ENCODE data around the gene C5orf34.
A peak's percentile ranks its signal among the peaks of the same experiment; 100 is the strongest.
"Not testable (repeated sequence)": the region's sequence is repeated elsewhere in the genome, so short reads cannot be mapped to it uniquely, and the experiment has no call there.

Gene C5orf34, protein sequence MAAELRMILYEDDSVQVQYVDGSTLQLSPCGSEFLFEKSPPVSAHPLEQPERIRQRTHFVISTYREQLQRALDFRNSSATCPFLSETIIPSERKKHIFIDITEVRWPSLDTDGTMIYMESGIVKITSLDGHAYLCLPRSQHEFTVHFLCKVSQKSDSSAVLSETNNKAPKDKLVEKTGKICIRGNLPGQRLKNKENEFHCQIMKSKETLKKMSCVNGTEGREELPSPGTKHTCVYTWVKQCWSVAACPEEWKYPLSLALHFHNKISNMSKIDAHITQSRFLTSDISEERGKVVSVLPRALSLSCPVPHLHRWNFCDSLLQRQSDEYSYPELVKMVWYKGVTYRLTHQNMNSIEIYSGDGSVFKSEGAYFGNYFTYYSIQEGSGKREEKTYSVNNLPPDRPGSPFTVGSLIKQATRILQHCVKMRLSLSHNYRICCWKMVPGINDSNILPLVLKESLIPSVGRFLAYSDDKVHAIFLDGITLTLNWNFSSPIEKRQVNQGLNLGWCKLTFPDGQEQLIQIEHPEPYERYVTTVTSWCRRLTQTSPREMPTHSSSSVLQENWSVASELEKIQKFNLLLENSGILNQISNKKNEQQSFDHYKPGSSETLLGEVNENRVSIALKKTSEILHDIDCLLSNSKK

DNA sequence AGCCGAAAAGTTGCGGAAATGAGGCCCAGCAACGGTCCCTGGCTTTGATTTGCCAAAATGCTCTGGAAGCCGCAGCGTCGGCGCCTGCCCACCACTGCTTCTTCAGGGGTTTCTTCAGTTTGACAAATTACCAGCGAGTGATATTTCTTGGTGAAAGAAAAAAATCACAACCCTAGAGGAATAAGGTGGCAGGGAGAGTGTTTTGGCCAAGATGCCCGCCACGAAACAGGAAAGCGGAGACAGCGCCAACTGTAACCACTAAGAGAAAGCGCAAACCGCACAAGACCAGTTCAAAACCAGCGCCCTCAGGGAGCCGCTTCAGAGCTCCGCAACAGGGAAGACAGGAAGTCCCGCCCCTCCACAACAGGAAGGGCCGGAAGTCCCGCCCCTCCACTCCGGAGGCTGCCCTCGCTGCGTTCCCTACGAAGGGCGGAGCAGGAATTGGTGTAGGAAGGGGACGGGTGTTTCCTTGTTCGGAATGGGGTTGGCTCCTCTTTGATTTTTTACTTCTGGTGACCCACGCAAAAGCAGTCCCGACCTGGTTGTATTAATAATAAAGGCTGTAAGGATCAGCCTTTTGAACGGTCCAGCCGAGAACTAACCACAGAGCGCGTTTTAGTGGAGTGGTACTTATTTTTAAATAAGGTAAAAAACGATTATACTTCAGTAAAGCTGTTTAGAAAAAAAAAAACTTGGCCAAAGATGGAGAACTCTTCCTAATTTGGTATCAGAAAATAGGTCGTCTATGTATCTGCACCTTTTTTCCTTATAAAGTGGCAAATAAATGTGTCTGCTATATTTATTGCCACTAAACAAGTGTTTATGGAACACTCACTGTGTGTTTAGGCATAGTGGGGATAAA, at the start of gene C5orf34:
C5orf34 (minus strand) TSS at position 333 of the 862 bp plus-strand sequence. CDS start 5,809 bp downstream, outside the sequence.
- DNase-seq (ENCODE audit: low spot score) = peak; percentile 95

DNA sequence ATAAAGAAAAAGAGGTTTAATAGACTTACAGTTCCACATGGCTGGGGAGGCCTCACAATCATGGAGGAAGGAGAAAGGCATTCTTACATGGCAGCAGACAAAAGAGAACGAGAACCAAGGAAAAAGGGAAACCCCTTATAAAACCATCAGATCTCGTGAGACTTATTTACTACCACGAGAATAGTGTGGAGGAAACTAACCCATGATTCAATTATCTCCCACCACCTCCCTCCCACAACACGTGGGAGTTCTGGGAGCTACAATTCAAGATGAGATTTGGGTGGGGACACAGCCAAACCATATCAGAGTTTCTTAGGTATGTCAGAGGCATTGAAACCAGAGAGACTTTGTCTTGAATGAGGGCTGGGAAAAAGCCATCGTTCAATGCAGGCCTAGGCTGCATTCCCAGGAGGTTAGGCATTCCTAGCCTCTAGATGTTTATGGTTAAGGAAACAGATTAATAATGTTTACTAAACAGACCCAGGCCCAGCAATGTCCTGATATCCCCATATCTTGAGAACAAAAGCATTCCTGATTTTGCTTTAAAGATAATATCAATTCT, 49.4 kb upstream of the C5orf34 start:
- no peak for DNase-seq (ENCODE audit: low spot score)

DNA sequence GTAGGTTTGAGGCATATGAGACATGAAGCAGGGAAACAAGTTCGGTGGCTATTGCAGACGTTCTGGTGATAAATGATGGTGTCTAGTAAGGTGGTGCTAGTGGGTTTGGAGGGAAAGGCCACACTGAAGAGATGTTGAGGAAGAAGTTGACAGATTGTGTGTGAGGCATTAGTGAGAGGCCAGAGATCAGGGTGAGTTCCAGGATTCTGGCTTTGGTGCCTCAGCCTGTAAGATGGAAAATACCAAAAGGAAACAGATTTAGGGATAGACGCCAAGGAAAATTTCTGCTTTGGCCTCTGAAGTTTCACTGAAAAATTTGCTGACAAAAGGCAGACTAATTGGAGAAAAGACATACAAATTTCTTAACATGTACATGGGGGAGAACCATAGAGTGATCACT, 48.4 kb upstream of the C5orf34 start:
- DNase-seq (ENCODE audit: low spot score) = no peak

DNA sequence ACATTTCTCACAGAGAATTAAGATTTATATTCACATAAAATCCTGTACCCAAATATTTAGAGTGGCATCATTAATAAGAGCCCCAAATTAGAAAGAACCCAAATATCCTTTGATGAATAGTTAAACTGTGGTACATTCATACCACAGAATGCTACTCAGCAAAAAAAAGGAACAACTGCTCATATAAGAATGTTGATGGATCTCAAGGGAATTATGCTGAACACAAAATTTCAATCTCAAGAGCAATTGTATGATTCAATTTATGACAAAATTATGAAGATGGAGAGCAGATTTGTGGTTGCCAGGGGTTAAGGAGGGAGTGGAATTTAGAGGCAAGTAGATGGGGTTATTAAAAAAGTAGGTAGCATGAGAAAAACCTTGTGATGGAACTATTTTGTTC, 46.4 kb upstream of the C5orf34 start:
- no peak for DNase-seq (ENCODE audit: low spot score)

DNA sequence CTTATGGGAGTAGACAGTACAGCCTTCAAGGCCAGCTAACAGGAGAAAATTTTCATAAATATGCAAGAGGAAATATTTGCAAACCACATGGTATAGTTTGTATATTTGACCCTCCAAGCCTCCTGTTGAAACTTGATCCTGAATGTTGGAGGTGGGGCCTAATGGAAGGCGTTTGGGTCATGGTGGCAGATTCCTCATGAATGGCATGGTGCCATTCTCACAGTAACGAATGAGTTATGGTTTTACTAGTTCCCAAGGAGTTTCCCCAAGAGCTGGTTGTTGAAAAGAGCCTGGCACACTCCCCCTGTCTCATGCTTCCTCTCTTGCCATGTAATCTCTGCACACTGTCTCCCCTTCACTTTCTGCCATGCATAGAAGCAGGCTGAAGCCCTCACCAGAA, 45.2 kb upstream of the C5orf34 start:
- no peak for DNase-seq (ENCODE audit: low spot score)

DNA sequence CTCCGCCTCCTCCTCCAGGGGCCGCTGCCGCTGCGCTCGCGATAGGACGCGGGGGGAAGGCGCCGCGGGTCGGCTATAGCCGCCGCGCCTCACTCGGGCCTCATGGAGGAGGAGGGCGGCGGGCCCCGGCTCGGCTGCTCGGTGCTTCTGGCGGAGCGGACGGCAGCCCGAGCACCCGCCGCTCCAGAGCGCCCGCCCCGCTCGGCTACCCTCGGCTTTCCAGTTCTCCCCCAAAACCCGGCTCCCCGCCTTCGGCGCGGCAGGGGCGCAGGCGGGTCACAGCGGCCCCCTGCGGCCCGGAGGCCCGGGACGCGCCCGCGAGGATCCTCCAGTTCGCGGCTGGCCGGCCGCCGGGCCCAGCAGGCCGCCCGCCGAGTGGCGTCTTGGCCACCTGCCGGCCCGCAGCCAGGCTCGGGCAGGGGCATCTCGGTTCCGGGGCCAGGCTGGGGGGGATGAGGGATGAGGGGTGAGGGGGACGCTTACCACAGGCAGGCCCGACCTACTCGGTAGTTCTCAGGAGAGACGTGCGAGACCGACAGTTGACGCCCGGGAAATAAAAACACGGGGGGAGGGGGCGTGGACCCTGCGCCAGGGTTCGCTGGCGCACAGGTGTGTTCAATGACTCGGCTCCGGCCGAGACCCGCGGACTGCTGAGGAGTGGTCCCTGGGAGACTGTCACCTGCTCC, 42.1 kb upstream of the C5orf34 start, which contains the start of gene PAIP1:
PAIP1 (minus strand) TSS at position 221 of the 686 bp plus-strand sequence. CDS start 231 bp downstream, outside the sequence.
- DNase-seq (ENCODE audit: low spot score) = peak; percentile 81

DNA sequence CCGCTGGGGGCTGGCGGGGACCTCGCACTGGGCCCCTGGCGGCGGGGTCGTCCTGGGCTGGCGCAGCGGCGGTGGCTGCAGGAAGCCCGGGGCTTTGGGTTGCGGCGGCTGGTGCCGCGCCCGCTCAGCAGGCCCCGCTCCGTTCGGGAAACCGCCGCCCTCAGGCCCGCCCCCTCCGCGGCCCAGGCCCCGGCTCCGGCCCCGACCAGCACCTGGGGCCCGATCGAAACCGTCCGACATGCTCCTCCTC, 41.6 kb upstream of the C5orf34 start:
- DNase-seq (ENCODE audit: low spot score) = not testable (repeated sequence)

DNA sequence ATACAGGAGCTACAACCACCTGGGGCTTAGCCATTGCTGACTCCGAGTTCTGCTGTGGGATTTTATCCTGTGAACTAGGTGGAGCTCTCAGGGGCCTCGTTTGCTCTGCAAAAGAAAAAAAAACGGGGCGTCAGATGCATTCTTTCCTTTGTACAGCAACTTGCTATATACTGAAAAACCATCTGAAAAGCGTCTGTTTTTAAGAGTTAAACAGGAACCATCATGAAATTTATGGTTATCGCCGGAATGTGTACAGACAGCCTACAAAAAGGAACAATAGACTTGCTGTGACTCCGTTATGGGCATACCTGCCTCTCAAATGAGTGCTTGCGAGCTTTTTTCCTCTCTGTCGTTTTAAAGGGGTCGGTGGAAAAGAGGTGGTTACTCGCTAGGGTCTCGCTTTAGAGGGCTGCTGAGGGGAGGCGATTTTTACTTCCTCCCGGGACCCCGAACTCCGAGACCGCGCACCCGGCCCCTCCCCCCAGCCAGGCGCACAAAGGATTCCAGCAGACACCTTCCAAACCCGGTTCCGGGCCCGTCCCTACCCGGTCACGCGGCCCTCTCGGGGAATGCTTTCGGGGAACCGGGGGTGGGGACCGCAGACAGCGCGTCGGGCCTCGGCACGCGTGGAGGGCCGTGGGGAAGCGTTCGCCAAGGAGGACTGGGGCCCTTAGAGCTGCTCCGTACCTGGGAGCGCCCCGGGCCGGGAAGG, 41.1 kb upstream of the C5orf34 start:
- DNase-seq (ENCODE audit: low spot score) = peak; percentile 64

DNA sequence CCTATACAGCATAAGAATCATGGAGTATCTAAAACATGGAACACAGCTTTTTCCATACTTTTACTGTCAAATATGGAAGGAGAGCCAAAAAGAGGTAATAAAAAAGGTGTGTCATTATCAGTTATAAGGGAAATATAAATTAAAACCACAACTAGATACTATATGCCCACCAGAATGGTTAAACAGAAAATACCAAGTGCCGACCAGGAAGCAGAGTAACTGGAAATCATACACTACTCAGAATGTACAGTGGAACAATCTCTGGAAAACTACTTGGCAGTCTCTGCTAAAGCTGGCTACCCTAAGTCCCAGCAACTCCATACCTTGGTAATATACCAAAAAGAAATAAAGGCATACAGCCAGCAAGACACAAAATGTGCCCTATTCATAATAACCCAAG, 39.5 kb upstream of the C5orf34 start:
- DNase-seq (ENCODE audit: low spot score) = no peak

DNA sequence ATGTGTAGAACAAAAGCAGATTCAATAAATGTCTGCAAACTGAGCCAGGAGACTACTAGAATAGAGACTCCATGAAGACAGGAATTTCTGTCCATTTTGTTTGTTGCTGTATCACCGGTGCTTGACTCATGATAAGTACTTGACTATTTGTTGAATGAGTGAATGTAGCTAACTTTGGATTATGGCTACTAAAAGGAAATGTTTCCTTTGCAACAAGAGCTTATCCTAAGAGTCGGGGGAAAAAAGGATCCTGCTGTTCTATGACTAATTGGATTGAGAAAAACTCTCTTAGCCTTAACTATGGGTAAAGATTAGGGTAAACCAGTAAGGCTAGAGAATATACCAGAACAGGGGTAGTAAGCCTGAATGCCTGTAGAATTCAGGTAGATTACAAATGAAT, 38.4 kb upstream of the C5orf34 start:
- DNase-seq (ENCODE audit: low spot score) = no peak

DNA sequence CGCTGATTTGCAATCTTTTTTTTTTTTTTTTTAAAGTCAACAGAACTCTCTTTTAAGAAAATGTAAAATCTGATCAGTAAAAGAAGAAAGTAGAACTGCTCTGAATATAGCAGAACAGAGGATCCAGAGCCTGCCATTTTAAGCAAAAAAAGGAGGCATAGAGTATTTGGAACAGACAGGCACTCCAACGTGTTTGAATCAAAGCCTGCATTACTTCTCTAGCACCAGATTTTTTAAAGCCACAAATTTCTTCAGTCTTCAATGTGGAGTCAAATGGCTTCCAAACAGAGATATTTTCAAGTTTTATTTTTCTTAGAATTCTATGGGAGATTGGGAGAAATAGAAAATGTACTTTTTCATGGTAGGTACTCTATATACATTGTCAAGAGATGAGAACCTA, 36.8 kb upstream of the C5orf34 start:
- no peak for DNase-seq (ENCODE audit: low spot score)

DNA sequence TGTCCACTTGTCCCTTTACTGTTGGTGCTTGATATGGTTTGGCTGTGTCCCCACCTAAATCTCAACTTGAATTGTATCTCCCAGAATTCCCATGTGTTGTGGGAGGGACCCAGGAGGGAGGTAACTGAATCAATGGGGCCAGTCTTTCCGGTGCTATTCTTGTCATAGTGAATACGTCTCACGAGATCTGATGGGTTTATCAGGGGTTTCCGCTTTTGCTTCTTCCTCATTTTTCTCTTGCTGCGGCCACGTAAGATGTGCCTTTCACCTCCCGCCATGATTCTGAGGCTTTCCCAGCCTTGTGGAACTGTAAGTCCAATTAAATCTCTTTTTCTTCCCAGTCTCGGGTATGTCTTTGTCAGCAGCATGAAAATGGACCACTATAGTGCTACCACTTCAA, 34.3 kb upstream of the C5orf34 start:
- not testable (repeated sequence) for DNase-seq (ENCODE audit: low spot score)

DNA sequence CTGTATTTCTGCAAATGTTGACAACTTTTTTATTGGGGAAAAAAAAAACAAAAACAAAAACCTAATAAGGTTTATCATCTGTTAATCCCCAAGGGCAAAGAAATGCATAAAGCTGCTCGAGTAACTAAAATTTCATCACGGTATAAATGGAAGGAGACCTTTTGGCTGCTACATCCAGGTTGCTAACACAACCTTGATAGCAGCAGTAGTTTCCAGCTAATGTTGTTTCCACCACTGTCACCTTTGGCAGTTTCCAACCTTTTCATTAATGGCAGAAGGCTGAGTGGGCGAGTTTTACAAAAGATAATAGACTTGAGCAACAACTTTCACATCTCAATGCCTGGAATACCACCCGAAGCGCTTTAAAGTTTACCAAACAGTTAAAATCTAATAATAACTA, 33.4 kb upstream of the C5orf34 start:
- no peak for DNase-seq (ENCODE audit: low spot score)

DNA sequence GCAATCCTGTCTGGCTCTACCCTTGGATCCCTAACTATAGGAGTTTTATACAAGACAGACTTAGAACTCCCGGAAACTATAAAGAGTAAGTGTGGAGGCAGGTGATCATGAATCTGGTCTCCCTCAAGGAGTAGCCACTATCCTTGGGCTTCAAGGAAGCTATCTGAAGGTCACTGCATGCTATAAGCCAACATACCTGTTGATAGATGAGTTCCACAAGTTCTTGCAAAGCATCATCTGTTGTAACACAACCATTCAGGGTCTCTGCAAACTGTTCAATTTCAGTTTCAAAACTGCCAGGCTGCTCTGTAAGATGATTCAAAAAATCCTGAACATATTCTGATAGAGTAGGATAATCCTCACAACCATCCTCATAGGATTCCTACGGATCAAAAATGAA, 32.6 kb upstream of the C5orf34 start:
- no peak for DNase-seq (ENCODE audit: low spot score)

DNA sequence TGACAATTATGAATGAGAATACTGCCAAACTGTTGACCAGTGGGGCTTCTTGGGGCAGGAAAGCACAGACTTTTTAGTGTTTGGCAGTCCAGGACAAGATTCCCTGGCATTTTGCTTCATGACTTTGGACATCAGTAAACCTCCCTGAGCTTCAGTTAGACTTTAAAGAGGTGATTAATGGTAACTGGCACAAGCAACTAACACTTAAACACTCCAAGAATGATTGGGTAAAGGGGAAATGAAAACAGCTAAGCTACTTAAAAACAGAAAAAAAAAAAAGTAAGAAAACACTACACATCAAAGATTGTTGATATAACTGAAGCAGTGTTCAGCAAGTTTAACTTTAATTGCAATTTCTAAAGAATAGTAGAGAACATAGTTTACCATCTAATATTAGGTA, 28.5 kb upstream of the C5orf34 start:
- no peak for DNase-seq (ENCODE audit: low spot score)

DNA sequence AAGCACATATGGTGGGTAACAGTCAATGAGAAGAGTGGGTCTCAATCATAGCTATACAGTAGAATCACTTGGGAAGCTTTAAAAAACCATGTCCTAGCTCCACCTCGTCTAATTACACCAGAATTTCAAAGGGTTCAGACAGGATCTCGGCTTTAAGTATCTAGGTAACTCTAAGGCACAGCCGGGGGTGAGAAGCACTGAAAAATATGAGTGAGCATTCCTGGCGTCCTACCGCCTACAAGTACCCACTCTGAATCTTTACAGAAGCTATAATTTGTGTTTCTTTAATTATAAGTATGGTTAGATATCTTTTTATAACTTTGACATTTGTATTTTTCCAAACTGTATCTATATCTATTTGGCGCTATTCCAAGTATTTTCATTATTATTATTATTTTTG, 25.8 kb upstream of the C5orf34 start:
- peak; percentile 45 for DNase-seq (ENCODE audit: low spot score)

DNA sequence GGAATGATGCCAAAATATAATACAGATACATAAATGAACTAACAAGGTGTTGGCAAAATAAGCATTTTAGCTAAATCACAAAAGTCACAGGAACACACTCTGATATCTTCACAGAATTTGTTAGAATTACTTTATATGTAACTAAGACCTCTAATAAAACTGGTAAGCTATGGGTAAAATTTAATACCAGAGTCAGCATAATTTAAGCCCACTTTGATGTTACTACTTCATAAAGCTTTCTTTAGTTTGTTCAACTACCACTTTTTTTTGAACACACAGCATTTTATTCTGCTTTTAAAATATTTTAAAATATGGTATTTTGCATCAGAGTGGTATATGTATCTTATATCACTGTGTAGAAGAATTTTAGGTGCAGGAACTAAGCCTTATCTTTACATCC, 22.0 kb upstream of the C5orf34 start:
- DNase-seq (ENCODE audit: low spot score) = no peak

DNA sequence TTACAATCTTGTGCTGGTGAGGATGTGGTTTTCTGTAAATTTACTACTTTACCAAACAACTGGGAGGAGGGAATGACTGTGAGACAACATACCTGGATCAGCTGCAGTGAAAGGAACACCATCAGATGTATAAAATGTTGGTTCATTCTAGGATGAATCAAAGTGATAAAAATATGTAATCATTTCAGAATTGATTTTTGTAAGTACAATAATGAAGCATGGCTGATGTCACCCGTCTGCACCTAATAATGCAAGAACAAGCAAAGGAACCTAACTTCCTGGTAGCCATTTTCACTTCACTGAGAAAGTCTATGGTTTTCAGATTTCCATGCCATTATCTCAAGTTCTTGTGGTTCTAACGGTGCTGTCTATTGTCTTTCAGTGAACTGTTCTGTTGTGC, 18.7 kb upstream of the C5orf34 start:
- DNase-seq (ENCODE audit: low spot score) = no peak

DNA sequence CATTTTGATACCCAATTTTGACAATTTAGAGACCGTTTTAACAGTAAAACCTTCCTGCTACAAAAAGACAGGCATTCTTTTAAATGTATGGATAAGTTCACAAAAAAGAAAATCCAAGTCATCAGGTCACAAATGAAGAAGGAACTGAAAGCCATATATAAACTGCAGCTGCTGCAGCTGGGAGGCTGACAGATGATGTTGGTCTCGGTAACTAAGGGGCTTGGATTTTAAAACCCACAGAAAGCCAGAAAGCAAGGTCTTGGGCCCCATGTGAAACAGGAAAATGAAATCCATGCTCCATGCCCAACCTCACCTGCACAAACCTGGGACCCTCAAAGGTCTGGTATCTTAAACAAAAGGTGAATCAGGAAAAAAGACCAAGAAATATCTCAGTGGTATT, 15.7 kb upstream of the C5orf34 start:
- DNase-seq (ENCODE audit: low spot score) = no peak

DNA sequence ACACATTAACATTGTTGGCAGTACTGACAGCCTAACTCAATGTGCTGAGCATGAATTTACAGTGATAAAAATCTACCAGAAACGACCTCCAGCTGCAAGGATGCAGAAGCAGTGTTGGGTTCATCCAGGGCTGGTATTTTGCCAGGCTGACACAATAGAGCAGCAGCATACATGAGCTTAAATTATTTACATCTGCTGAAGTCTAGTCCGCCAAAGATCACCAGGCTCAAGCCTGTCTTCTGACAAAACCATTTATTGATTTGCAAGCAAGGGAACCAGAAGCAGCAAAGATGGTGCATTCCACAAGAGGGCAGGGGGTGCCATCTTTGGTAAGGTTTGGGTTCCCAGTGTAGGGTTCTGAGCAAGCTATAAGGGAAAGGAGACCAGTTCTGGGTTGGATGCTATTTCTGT, 8.7 kb upstream of the C5orf34 start:
- no peak for DNase-seq (ENCODE audit: low spot score)

DNA sequence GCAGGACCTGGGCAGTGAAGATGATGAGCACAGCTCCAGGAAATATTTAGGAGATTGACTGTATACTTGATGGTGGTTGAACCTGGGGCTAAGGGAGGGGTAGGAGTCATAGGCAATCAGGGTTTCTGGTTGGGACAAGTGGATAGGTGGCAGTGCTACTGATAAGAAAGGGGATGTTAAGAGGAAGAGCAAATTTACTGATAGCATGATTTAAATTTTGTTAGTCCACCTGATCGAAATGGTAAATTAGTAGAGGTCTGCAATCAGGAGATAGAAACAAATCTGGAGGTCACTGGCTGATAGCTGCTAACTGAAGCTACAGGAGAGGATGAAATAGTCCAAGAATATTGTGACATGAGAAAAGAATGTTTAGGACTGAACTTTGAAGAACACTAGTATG, 5.7 kb upstream of the C5orf34 start:
- DNase-seq (ENCODE audit: low spot score) = no peak

Measured in putamen (tissue), 1 donor.